GM18867 (cell line): ENCODE data around the gene SCN3A.
A peak's percentile ranks its signal among the peaks of the same experiment; 100 is the strongest.

Experiments used
- ATAC-seq: cut with Tn5 transposase; IDR thresholded peaks from one replicate; pipeline ENCODE4 v1.9.1; 2021; ENCODE audit warnings: mild to moderate bottlenecking, moderate library complexity; ENCODE audit not compliant: unreplicated experiment

The SCN3A gene

DNA sequence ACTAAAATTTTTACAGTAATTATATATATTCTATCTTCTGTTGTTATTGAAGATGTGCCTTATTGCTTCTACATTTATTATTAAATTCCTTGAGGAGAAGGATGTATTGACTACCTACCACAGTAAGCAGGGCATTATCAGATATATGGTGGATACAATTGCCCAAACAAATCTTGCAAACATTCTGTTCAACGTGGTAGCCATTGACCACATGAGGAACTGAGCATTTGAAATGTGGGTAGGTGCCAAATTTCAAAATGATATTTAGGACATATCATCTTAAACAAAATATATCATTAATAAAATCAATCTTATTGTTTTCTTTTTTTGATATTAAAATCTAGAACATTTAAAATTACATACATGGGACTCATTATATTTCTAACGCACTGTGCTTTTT lies 11.1 kb downstream of the SCN3A start:
- peak; percentile 41 for ATAC-seq

DNA sequence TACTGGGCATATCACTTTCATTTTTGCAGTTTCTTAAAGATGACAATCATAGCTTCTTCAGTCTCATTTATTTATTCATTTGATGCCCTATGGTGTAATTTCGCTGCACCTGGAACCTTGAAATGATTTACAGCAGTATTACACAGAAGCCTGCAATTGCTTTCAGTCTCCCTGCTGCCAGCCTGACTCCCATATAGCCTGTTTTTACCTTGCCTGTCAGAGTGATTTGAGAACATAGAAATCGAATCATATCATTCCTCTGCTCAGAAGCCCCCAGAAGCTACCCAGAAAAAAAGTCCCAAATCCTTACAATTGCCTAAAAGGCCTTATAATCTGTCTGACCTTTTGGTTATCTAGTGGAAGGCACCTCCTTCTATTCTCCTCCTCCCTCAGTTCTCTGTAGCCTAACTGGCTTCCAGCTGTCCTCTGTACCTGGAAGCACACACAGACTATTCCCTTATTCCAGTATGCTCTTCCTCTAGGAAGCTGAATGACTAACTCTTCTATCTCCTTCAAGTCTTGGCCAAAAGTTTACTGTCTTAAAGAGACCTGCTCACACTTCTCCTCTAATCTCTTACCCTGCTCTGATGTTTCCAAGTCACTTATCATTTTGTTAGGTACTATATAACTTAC lies 12.6 kb downstream of the SCN3A start:
- ATAC-seq, result no peak

DNA sequence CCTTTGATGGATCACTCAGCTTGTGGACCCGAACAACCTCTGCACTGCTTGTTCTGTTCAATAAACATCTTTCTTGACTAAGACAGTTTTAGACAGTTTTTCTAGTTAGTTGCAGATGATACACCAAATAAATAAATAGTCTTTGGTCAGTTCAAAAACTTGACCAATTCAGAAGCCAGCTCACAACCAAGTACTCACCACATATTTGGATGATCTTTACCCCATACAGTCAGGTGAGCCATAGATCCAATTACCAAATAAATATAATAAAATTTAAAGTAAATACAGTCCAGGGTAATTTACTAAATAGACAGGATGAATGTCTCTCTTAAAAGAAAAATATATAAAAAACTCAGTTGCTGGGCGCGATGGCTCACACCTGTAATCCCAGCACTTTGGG lies 18.2 kb downstream of the SCN3A start:
- ATAC-seq, result no peak

DNA sequence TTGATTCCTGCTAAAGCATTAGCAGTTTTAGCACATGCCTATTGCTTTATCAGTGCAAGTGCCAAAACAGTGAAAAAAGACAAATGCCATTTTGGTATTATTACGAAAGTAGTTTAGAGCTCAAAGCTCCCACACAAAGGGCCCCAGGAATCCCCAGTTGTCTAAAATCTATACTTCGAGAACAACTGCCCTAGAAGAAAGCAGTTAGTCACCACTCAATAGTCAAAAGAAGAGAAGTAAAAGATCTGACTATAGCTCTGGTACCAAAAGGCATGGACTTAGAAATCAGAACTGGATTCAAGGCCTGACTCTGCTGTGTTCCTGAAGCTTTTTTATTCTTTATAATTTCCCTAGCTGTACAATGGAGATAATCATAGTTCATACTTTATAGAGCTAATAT lies 21.8 kb downstream of the SCN3A start:
- ATAC-seq, result no peak

DNA sequence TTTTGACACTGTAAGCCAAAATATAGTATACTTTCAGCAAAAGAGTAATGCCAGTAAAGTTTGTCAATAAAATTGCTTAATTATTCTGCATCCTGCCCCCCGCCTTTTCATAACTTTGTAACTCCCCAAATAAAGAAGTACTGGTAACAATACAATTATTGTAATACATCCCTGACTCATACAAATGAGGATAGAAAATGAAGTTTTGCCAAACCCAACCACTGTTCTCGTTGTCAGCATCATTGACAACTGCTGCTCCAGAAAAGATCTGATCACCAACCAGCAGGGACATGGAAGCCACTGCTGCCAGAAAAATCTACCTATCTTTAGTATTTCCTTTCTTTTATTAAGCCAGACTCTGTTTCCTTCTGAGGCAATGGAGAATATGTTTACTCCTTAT lies 27.1 kb downstream of the SCN3A start:
- ATAC-seq, result no peak

DNA sequence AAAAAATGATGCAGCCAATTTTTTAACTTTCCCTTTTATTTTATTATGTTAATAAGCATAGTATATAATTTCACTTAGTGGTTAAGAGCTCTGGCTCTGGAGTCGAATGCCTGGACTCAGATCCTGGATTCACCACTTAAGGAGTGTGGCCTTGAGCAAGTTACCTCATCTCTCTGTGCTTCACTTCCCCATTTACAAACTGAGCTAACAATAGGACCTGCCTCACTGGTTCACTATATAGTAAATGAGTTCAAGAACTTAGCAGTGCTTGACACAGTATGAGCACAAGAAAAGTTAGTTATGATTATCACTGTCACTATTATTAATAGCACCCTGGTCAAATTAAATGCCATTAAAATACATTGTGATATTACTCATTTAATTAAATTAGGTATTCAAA lies 30.6 kb downstream of the SCN3A start:
- peak; percentile 85 for ATAC-seq

GRCh38 chr2:165164201-165164600 lies 39.6 kb downstream of the SCN3A start:
- no peak for ATAC-seq

GRCh38 chr2:165163761-165164160 lies 40.1 kb downstream of the SCN3A start:
- no peak for ATAC-seq

DNA sequence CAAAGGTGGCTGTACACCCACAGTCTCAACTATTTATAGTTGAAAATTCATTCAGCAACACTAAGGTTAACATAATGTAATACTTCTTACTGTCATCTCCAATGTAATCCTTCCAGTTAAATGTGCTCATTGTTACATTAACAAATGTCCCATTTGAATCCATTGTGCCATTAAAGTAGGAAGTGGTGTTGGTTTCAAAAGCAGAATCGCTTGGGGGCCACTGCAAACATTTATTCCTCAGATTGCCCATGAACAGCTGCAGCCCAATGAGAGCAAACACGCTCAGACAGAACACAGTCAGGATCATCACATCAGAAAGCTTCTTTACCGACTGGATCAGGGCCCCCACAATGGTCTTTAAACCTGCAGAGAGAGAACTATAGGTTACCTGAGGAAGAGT lies 41.4 kb downstream of the SCN3A start:
- no peak for ATAC-seq

DNA sequence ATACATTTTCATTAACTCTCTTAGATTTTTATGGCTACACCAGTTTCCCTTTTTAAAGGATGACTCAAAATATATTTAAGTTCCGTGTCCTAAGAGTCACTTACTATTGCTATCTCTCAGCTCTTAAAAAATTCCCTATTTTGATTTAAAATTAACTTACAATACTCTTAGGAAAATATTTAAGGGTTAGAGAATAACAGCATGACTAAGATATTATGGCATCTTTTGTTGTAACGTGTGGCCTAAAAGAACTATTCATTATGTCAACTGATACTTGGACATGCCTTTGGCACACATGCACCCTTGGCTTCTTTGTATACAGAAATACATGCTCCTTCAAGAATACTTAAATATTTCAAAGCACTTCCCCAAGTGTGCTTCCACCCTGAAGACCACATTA lies 42.3 kb downstream of the SCN3A start:
- no peak for ATAC-seq

DNA sequence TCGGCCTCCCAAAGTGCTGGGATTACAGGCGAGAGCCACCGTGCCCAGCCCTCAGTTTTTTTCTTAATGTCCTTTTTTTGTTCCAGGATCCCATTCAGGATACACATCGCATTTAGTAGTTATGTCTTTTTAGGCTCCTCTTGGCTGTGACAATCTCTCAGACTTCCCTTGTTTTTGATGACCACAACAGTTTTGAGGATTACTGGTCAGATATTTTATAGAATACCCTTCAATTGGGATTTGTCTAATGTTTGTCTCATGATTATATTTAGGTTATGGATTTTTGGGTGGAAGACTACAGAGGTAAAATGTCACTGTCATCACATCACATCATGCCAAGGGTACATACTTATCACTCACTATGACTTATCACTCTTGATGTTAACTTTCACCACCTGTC lies 46.7 kb downstream of the SCN3A start:
- no peak for ATAC-seq

DNA sequence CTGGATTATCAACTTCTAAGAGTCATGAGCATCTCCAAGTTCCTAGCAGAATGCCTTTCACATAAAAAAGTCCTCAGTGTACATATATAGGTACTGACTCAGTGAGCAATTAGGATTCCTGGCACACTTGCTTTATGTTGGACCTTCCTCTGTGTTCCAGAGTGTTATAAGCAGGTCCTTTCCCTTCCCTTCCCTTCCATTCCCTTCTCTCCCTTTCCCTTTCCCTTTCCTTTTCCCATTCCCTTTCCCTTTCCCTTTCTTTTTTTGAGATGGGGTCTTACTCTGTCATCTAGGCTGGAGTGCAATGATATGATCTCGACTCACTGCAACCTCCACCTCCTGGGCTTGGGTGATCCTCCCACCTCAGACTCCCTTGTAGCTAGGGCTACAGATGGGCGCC lies 48.7 kb downstream of the SCN3A start:
- no peak for ATAC-seq

GRCh38 chr2:165149439-165149838 lies 54.4 kb downstream of the SCN3A start:
- peak; percentile 97 for ATAC-seq

DNA sequence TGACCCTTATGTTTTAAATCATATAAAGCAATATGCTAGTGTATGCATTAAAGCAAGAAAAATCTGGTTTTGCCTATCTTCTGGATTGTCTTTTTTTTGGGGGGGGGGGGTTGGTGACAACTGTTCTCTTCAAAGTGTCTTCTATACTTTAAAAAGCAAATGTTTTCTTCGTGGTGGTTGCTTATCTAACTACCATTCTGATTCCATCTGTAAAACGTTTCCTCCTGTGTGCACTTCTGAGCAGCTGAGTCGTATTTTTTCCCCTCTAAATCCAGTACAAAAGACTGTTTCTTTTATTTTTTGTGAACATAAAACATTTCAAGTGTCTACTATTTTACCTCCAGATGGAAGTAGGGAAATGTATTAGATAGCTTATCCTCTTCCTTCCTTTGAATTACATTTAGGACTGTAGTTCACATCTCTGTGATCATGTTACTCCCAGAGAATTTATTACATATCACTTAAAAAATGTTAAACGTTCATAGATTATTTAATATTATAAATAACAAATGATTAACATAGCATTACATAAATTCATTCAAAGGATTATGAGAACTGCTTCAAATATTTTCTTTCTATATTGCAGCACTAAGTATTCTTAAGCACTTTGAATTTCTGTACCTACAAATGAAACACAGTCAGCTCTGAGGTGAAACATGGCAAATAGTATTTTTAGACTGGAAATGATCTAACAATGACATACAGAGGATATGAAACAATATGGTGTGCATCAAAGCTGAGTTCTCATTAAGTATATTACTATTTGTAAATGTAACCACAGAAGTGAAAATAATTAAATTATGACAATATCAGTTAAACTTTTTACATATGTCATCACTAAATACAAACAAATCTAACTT lies 56.4 kb downstream of the SCN3A start:
- ATAC-seq, result no peak

GRCh38 chr2:165144315-165144714 lies 59.5 kb downstream of the SCN3A start:
- peak; percentile 84 for ATAC-seq

DNA sequence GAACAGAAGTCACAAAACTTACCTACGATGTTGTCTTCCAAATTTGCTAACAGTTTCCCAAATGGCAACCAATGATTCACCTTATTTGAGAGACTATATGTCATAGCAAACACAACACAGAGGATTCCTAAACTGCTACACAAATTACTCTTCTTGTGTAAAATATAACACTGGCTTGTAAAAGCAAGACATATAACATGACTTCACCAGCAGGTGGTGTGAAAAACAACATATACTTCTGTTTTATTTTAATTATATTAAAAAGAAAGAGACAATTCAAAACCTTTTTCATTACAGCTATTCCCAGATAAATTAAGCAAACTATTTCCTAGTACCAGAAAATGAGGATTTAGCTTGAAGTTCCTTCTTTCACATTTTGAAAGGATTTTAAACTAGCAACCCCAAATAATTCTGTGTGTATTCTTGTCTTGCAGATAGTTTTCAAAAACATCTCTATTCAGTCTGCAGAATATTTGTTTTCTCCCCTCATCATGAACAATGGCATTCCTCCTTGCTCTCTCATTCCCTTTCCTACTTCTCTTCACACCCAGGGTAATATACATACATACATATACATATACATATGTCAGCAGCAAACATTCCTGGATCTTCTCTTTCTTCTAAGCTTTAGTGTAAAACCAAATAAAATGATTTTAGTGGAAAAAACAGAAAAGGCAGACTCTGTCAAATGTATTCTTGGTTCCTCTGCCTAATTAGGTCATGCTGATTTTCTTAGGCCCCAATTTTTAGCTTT lies 62.1 kb downstream of the SCN3A start:
- peak; percentile 36 for ATAC-seq

- no peak for ATAC-seq
These were observed 77.6 kb downstream of the SCN3A start for GRCh38 chr2:165126244-165126643.

GRCh38 chr2:165122521-165122920 lies 81.3 kb downstream of the SCN3A start:
- ATAC-seq, result no peak

DNA sequence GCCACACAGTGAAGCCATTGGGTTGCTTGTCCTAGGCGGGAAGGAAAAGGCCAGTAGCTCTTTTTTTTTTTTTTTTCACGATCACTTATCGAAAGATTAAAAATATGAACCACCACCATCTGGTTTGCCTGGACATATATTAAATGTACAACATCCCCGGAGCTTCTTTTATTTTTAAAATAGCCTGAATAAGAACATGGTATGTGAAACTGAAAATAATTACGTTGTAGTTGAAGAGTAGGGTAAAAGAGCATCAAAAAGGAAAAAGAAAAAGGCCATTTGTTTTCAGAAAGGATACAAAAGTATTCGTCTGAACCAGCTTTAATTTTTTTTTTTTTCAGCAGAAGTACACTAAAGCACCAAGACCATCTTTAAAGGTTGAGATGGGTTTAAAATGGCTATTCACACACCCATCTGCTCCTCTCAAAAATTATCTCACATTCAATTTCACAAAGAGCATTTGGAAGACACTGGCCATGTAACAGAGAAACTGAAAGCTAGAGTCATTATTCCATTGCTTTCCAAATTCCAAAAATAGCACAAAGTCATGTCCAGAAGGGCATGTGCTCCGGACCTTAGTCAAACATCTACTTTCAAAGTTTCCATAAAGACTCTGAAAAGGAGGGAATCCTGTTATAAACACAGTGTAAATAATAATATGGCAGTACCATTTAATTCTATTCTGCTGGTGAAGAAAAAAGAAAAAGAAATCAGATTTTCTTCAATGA lies 82.9 kb downstream of the SCN3A start:
- no peak for ATAC-seq

GRCh38 chr2:165115258-165115657 lies 88.6 kb downstream of the SCN3A start:
- ATAC-seq, result no peak

- ATAC-seq, result no peak
These were observed 89.4 kb downstream of the SCN3A start for GRCh38 chr2:165114346-165114939.
